ENCODE measurements around the gene GFAP.

GFAP gene

GRCh38 chr17:44931376-44931775 is 16.1 kb upstream of the GFAP start:
- DNase-seq (ENCODE audit: low read depth): no peak

GRCh38 chr17:44930667-44931066 is 15.4 kb upstream of the GFAP start:
- no peak for DNase-seq (ENCODE audit: low read depth)

- no peak for DNase-seq (ENCODE audit: low read depth)
Measured at GRCh38 chr17:44928950-44929720, 13.8 kb upstream of the GFAP start.

GRCh38 chr17:44928136-44928535 is 12.8 kb upstream of the GFAP start:
- DNase-seq (ENCODE audit: low read depth): no peak

GRCh38 chr17:44927696-44928095 is 12.4 kb upstream of the GFAP start:
- no peak for DNase-seq (ENCODE audit: low read depth)

GRCh38 chr17:44926821-44927525 is 11.7 kb upstream of the GFAP start:
- DNase-seq (ENCODE audit: low read depth): no peak

- no peak for DNase-seq (ENCODE audit: low read depth)
Measured at GRCh38 chr17:44925731-44926697, 10.7 kb upstream of the GFAP start.

GRCh38 chr17:44924107-44924544 is 8.8 kb upstream of the GFAP start:
- no peak for DNase-seq (ENCODE audit: low read depth)

GRCh38 chr17:44922746-44923470 is 7.6 kb upstream of the GFAP start:
- DNase-seq (ENCODE audit: low read depth): no peak

- no peak for DNase-seq (ENCODE audit: low read depth)
Measured at GRCh38 chr17:44922136-44922535, 6.8 kb upstream of the GFAP start.

GRCh38 chr17:44921122-44921882 is 6.0 kb upstream of the GFAP start:
- no peak for DNase-seq (ENCODE audit: low read depth)

- no peak for DNase-seq (ENCODE audit: low read depth)
Measured at GRCh38 chr17:44920565-44920940, 5.3 kb upstream of the GFAP start.

GRCh38 chr17:44919885-44920564 is 4.7 kb upstream of the GFAP start:
- peak; percentile 68 for DNase-seq (ENCODE audit: low read depth)

GRCh38 chr17:44919411-44919810 is 4.1 kb upstream of the GFAP start:
- no peak for DNase-seq (ENCODE audit: low read depth)

GRCh38 chr17:44918006-44918405 is 2.7 kb upstream of the GFAP start:
- no peak for DNase-seq (ENCODE audit: low read depth)

GRCh38 chr17:44917456-44917855 is 2.2 kb upstream of the GFAP start:
- no peak for DNase-seq (ENCODE audit: low read depth)

- DNase-seq (ENCODE audit: low read depth): no peak
Measured at GRCh38 chr17:44916781-44917241, 1.5 kb upstream of the GFAP start.

- DNase-seq (ENCODE audit: low read depth): no peak
Measured at GRCh38 chr17:44915862-44916780, 821 bp upstream of the GFAP start.

- DNase-seq (ENCODE audit: low read depth): no peak
Measured at GRCh38 chr17:44914698-44915271, 515 bp downstream of the GFAP start.

Measured in stromal cell of bone marrow (primary cell).